ENCODE results near the gene PIEZO2.
"Not testable (repeated sequence)": the region's sequence is repeated elsewhere in the genome, so short reads cannot be mapped to it uniquely, and the experiment has no call there.

Gene PIEZO2

GRCh38 chr18:10659000-10659399, 490.4 kb downstream of the PIEZO2 start:
- no peak for DNase-seq (ENCODE audit: extremely low read depth in 1 of 2, low read depth in 1 of 2)

GRCh38 chr18:10644003-10644402, 505.4 kb downstream of the PIEZO2 start:
- not testable (repeated sequence) for DNase-seq (ENCODE audit: extremely low read depth in 1 of 2, low read depth in 1 of 2)

GRCh38 chr18:10642915-10643524, 506.3 kb downstream of the PIEZO2 start:
- DNase-seq (ENCODE audit: extremely low read depth in 1 of 2, low read depth in 1 of 2) = not testable (repeated sequence)

GRCh38 chr18:10638539-10638885, 510.9 kb downstream of the PIEZO2 start:
- DNase-seq (ENCODE audit: extremely low read depth in 1 of 2, low read depth in 1 of 2) = not testable (repeated sequence)

GRCh38 chr18:10637858-10638538, 511.4 kb downstream of the PIEZO2 start:
- DNase-seq (ENCODE audit: extremely low read depth in 1 of 2, low read depth in 1 of 2) = not testable (repeated sequence)

GRCh38 chr18:10629076-10629475, 520.3 kb downstream of the PIEZO2 start:
- DNase-seq (ENCODE audit: extremely low read depth in 1 of 2, low read depth in 1 of 2) = not testable (repeated sequence)

GRCh38 chr18:10626606-10627213, 522.7 kb downstream of the PIEZO2 start:
- not testable (repeated sequence) for DNase-seq (ENCODE audit: extremely low read depth in 1 of 2, low read depth in 1 of 2)

- not testable (repeated sequence) for DNase-seq (ENCODE audit: extremely low read depth in 1 of 2, low read depth in 1 of 2)
Observed at GRCh38 chr18:10623606-10624005, 525.8 kb downstream of the PIEZO2 start.

- not testable (repeated sequence) for DNase-seq (ENCODE audit: extremely low read depth in 1 of 2, low read depth in 1 of 2)
Observed at GRCh38 chr18:10622982-10623381, 526.4 kb downstream of the PIEZO2 start.

GRCh38 chr18:10620670-10621329, 528.6 kb downstream of the PIEZO2 start:
- DNase-seq (ENCODE audit: extremely low read depth in 1 of 2, low read depth in 1 of 2) = not testable (repeated sequence)
